GM12878 (cell line): ENCODE measurements around the gene TAS2R13. TPM values are rescaled to one million over a fixed set of nuclear protein-coding genes. Genes with fewer than 3 reads are reported as not detected.

Source experiments
- ATAC-seq: fragments of 200-7000 bp; cut with Tn5 transposase; 3 replicates; pipeline ENCODE4 v1.9.1; 2020; ENCODE audit warnings: mild to moderate bottlenecking, moderate library complexity
- BruUV-seq: library from RNA; stranded (reverse); fragments of 400-500 nt; replicated peaks from 2 replicates; lab custom pipeline; 2021; lab: Mats Ljungman, UMichigan
- CTCF ChIA-PET: fragments of 300-600 bp; sonication (Branson Sonifier 250); formaldehyde crosslinking; extraction: SDS; loops from one replicate; lab custom pipeline; 2021; ENCODE audit warnings: inconsistent platforms; lab: Yijun Ruan, JAX
- POLR2A ChIA-PET: fragments of 350-600 bp; formaldehyde crosslinking; extraction: SDS; loops from one replicate; lab custom pipeline; 2021; ENCODE audit warnings: inconsistent platforms; lab: Charles Lee
- RAD21 ChIA-PET: fragments of 300-600 bp; sonication (Branson Sonifier 250); formaldehyde crosslinking; loops from one replicate; lab custom pipeline; 2023; ENCODE audit warnings: antibody characterized with exemption; ENCODE audit not compliant: unreplicated experiment; lab: Charles Lee
- SMC1A ChIA-PET: fragments of 300-600 bp; sonication (Branson Sonifier 250); formaldehyde crosslinking; loops from one replicate; lab custom pipeline; 2023; ENCODE audit not compliant: unreplicated experiment, uncharacterized antibody; lab: Charles Lee
- DNase-seq: peaks from one replicate; pipeline ENCODE4 v3.0.0-alpha.2; 2011; ENCODE audit warnings: low read depth, low spot score
- FAIRE-seq: peaks from 3 replicates; lab custom pipeline; 2011; peaks lifted over from hg19 to GRCh38; lab: Jason Lieb, UNC
- H2AFZ ChIP-seq: 2 replicates; pipeline ENCODE4 v1.6.0; 2011; ENCODE audit warnings: low read depth, low read length, control low read depth; ENCODE audit not compliant: control insufficient read depth
- H3K27ac ChIP-seq: 2 replicates; pipeline ENCODE4 v1.5.1; 2011; ENCODE audit warnings: control low read depth; ENCODE audit not compliant: control insufficient read depth, insufficient read depth
- H3K27me3 ChIP-seq, 2 experiments: replicated peaks in 1 of 2; 2 replicates each; pipeline versions ENCODE4 v1.6.0 to v1.6.1; 2011; ENCODE audit warnings: low read length in 1 of 2; ENCODE audit not compliant: control insufficient read depth in 2 of 2, insufficient read depth in 2 of 2
- H3K36me3 ChIP-seq, 2 experiments: 2 replicates each; pipeline ENCODE4 v1.5.1; 2011; ENCODE audit warnings: low read length in 1 of 2; ENCODE audit not compliant: control insufficient read depth in 2 of 2, insufficient read depth in 2 of 2
- H3K4me1 ChIP-seq: 2 replicates; pipeline ENCODE4 v1.6.1; 2011; ENCODE audit warnings: mild to moderate bottlenecking, low read length, moderate library complexity, mixed read lengths; ENCODE audit not compliant: control insufficient read depth, insufficient read depth
- H3K4me2 ChIP-seq: 2 replicates; pipeline ENCODE4 v1.6.0; 2011; ENCODE audit warnings: control low read depth; ENCODE audit not compliant: control insufficient read depth, insufficient read depth
- H3K4me3 ChIP-seq: fragments of 200-600 bp; sonication (generic); 2 replicates; pipeline ENCODE4 v1.5.1; 2016
- H3K79me2 ChIP-seq: 2 replicates; pipeline ENCODE4 v1.6.0; 2011; ENCODE audit warnings: low read length; ENCODE audit not compliant: control insufficient read depth, insufficient read depth
- H3K9ac ChIP-seq: 2 replicates; pipeline ENCODE4 v1.8.0; 2011; ENCODE audit warnings: low read length, control low read depth, mixed read lengths; ENCODE audit not compliant: control insufficient read depth, insufficient read depth
- H3K9me3 ChIP-seq: replicated peaks from 3 replicates; pipeline ENCODE4 v1.5.1; 2011; ENCODE audit warnings: mild to moderate bottlenecking, low read length; ENCODE audit not compliant: control insufficient read depth, insufficient read depth
- H4K20me1 ChIP-seq: 2 replicates; pipeline ENCODE4 v1.6.0; 2011; ENCODE audit not compliant: control insufficient read depth, insufficient read depth
- ATF2 ChIP-seq: IDR thresholded peaks from 2 replicates; pipeline ENCODE4 v1.6.1; 2012; ENCODE audit warnings: low read length, inconsistent platforms
- CHD2 ChIP-seq: IDR thresholded peaks from 2 replicates; pipeline ENCODE4 v1.6.1; 2011; ENCODE audit warnings: low read depth, low read length, improper control_type of control experiment, borderline replicate concordance
- FOXM1 ChIP-seq: IDR thresholded peaks from 2 replicates; pipeline ENCODE4 v1.6.1; 2012; ENCODE audit warnings: low read depth, mild to moderate bottlenecking, inconsistent platforms, low read length, moderate library complexity
- GATAD2B ChIP-seq: fragments of 450-650 bp; conservative IDR thresholded peaks from 2 replicates; pipeline ENCODE4 v1.6.1; 2017; ENCODE audit warnings: low read depth, mild to moderate bottlenecking, moderate library complexity
- HDAC6 ChIP-seq: fragments of 200-600 bp; sonication (generic); IDR thresholded peaks from one replicate; pipeline ENCODE4 v1.8.0; 2017; ENCODE audit warnings: antibody characterized with exemption; ENCODE audit not compliant: unreplicated experiment
- HSF1 ChIP-seq: fragments of 150-350 bp; IDR thresholded peaks from 2 replicates; pipeline ENCODE4 v1.6.1; 2014; ENCODE audit warnings: mild to moderate bottlenecking, low read depth, low read length
- IRF5 ChIP-seq: fragments of 450-650 bp; IDR thresholded peaks from 2 replicates; pipeline ENCODE4 v1.6.1; 2017; ENCODE audit warnings: borderline replicate concordance
- JUND ChIP-seq: IDR thresholded peaks from 2 replicates; pipeline ENCODE4 v1.6.1; 2012; ENCODE audit warnings: low read depth, mild to moderate bottlenecking, low read length, improper control_type of control experiment, moderate library complexity
- LARP7 ChIP-seq: fragments of 450-650 bp; IDR thresholded peaks from 2 replicates; pipeline ENCODE4 v1.6.1; 2017; ENCODE audit warnings: mild to moderate bottlenecking
- NR2C2 ChIP-seq: IDR thresholded peaks from 2 replicates; pipeline ENCODE4 v1.6.1; 2011; ENCODE audit warnings: borderline replicate concordance, low read depth; ENCODE audit not compliant: control insufficient read depth, insufficient read length
- PML ChIP-seq: IDR thresholded peaks from 2 replicates; pipeline ENCODE4 v1.6.1; 2012; ENCODE audit warnings: low read length, inconsistent platforms
- REST ChIP-seq: IDR thresholded peaks from 2 replicates; pipeline ENCODE4 v1.6.1; 2012; ENCODE audit warnings: mild to moderate bottlenecking, low read depth, low read length
- ZBTB11 ChIP-seq: fragments of 450-650 bp; formaldehyde crosslinking; IDR thresholded peaks from 2 replicates; pipeline ENCODE4 v1.5.0; 2022; ENCODE audit warnings: mild to moderate bottlenecking, missing genetic modification characterization
- WGBS: methylation state at CpG from one replicate; pipeline ENCODE4 v1.1.6; 2016; ENCODE audit warnings: low lambda C conversion rate; ENCODE audit not compliant: insufficient replicate concordance, insufficient coverage; ENCODE audit errors: missing lambda C conversion rate; 5-methylcytosine and 5-hydroxymethylcytosine counted together
- in situ Hi-C: fragments of 300-500 bp; cut with MboI; formaldehyde crosslinking; loops from 9 replicates; pipeline ENCODE4 v1.14.3; 2018; ENCODE audit warnings: mixed read lengths
- intact Hi-C: fragments of 100-400 bp; cut with micrococcal nuclease; formaldehyde crosslinking; loops from one replicate; pipeline ENCODE4 v1.14.2; 2022; ENCODE audit not compliant: unreplicated experiment
- polyA plus RNA-seq, 11 experiments: library from polyadenylated mRNA; depleted of rRNA in 4 of 11; unstranded in 6 of 11; stranded (reverse) in 5 of 11; fragments of >200 nt; fragmentation: Nextera tagmentation in 4 of 11; fragmentation: Illumina TruSeq in 1 of 11; extraction: Ambion mirVana in 4 of 11; extraction: Trizol in 1 of 11; gene quantifications; 1 replicate in 1 of 11; 2 replicates in 10 of 11; pipeline versions ENCODE4 v1.2.1 to v1.2.3, GENCODE V29; 2011 to 2016; ENCODE audit warnings: inconsistent platforms in 2 of 11, missing spikeins in 2 of 11, low read depth in 1 of 11
- total RNA-seq, 4 experiments: library from RNA; depleted of rRNA in 3 of 4; stranded (reverse); fragments of >200 nt in 3 of 4; fragmentation: Illumina TruSeq in 1 of 4; extraction: Trizol in 1 of 4; gene quantifications; 2 replicates each; pipeline versions ENCODE4 v1.2.1 to v1.2.3, GENCODE V29; 2013 to 2021

Gene TAS2R13
- total and polyA plus RNA-seq, 10 of the 15 experiments (the other 5 are each of a cell fraction or from before 2014, with no cell fraction given) = 0.12 to 2.2 (median 0.65) TPM; not detected in 4

GRCh38 chr12:10943167-10943566 is 33.8 kb upstream of the TAS2R13 start:
- 100% methylated on average over 2 of the region's 2 CpGs for WGBS
- no peaks in the 10 kb centered on the region for H3K36me3 ChIP-seq
- RAD21 ChIA-PET = interaction anchor here (0.8 kb wide), 1 partner anchor 44 kb away, joined by 3 read pairs; the partner anchor contains the start of gene TAS2R50
- no peak overlapping the region for H3K27ac ChIP-seq
- intact Hi-C loops = no loop called here
- no peak overlapping the region for H3K4me2 ChIP-seq
- no peak for FAIRE-seq
- in situ Hi-C loops = no loop called here
- POLR2A ChIA-PET = no interaction called here
- H3K9me3 ChIP-seq = no peaks in the 10 kb centered on the region; the same call in 2 of the 3 replicates
- no peaks in the 10 kb centered on the region for H3K79me2 ChIP-seq
- H3K4me3 ChIP-seq = no peak overlapping the region
- no peak for ATAC-seq
- CTCF ChIA-PET = interaction anchor here (1.0 to 1.5 kb wide), 4 partner anchors 8 to 220 kb away, joined by 3 to 4 read pairs (median 3); no protein-coding TSS in a partner anchor
- H3K9ac ChIP-seq = no peak overlapping the region
- no peaks in the 10 kb centered on the region for H3K27me3 ChIP-seq
- H4K20me1 ChIP-seq = no peaks in the 10 kb centered on the region
- no peak overlapping the region for H2AFZ ChIP-seq
- SMC1A ChIA-PET = interaction anchor here (1.0 to 2.1 kb wide), 4 partner anchors 10 to 228 kb away, joined by 3 to 7 read pairs (median 4); partner anchors contain the start of gene SMIM10L1
- no TSS peak for BruUV-seq
- H3K4me1 ChIP-seq = no peaks in the 10 kb centered on the region
- DNase-seq = no peak
- TF ChIP-seq HDAC6 (no peak), NR2C2 (no peak), REST (no peak), ATF2 (no peak), JUND (no peak), GATAD2B (no peak), PML (no peak), LARP7 (no peak), CHD2 (no peak), ZBTB11 (CRISPR knock-in tag) (no peak), FOXM1 (no peak), HSF1 (no peak), IRF5 (no peak)
